ENCODE results near the gene ZNF385D. TPM values are rescaled to one million over a fixed set of nuclear protein-coding genes. Genes with fewer than 3 reads are reported as not detected.

ZNF385D gene
- polyA plus RNA-seq, 1 donor (not counting 4 experiments of a cell fraction or from before 2014, with no cell fraction given): 0.46 TPM

GRCh38 chr3:21599890-21600289, 151.1 kb downstream of the ZNF385D start:
- no peaks in the 10 kb centered on the region for H3K4me1 ChIP-seq (ENCODE audit: control insufficient read depth, extremely low read depth, insufficient read depth, low read length)
- DNase-seq (ENCODE audit: low read depth, low spot score) (no peak), FAIRE-seq (no peak)
- no peak overlapping the region for H2AFZ ChIP-seq (ENCODE audit: control insufficient read depth, low read length)
- H3K79me2 ChIP-seq (ENCODE audit: control insufficient read depth, insufficient read depth, low read length): no peaks in the 10 kb centered on the region
- no peaks in the 10 kb centered on the region for H4K20me1 ChIP-seq (ENCODE audit: control insufficient read depth, extremely low read depth, insufficient read depth, low read length)
- no peak overlapping the region for H3K27ac ChIP-seq (ENCODE audit: control insufficient read depth, insufficient read depth, low read length)
- H3K9ac ChIP-seq (ENCODE audit: control insufficient read depth, extremely low read depth, insufficient read depth, low read length): no peak overlapping the region
- H3K27me3 ChIP-seq (ENCODE audit: control insufficient read depth, extremely low read depth, insufficient read depth, low read length): no peaks in the 10 kb centered on the region
- H3K36me3 ChIP-seq (ENCODE audit: control insufficient read depth in 2 of 2, extremely low read depth in 1 of 2, insufficient read depth in 2 of 2, low read length in 2 of 2): no peaks in the 10 kb centered on the region
- H3K4me2 ChIP-seq (ENCODE audit: control insufficient read depth, extremely low read depth, insufficient read depth, low read depth, low read length): no peak overlapping the region
- dilution Hi-C loops (cut with MboI; ENCODE audit: extremely low pct_ligation_motif_present, low sequenced_read_pairs): no loop called here
- no peaks in the 10 kb centered on the region for H3K9me3 ChIP-seq (ENCODE audit: control insufficient read depth, low read depth, low read length)
- no peak overlapping the region for H3K4me3 ChIP-seq (ENCODE audit: control insufficient read depth in 2 of 3, extremely low read depth in 1 of 3, insufficient read depth in 2 of 3, low read depth in 1 of 3, low read length in 3 of 3)
- TF ChIP-seq, protein P1, sequence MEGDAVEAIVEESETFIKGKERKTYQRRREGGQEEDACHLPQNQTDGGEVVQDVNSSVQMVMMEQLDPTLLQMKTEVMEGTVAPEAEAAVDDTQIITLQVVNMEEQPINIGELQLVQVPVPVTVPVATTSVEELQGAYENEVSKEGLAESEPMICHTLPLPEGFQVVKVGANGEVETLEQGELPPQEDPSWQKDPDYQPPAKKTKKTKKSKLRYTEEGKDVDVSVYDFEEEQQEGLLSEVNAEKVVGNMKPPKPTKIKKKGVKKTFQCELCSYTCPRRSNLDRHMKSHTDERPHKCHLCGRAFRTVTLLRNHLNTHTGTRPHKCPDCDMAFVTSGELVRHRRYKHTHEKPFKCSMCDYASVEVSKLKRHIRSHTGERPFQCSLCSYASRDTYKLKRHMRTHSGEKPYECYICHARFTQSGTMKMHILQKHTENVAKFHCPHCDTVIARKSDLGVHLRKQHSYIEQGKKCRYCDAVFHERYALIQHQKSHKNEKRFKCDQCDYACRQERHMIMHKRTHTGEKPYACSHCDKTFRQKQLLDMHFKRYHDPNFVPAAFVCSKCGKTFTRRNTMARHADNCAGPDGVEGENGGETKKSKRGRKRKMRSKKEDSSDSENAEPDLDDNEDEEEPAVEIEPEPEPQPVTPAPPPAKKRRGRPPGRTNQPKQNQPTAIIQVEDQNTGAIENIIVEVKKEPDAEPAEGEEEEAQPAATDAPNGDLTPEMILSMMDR (optimal IDR thresholded peaks at IDR 0.05 in 1 of 3, IDR thresholded peaks at IDR 0.05 in 1 of 3, conservative IDR thresholded peaks at IDR 0.05 in 1 of 3; ENCODE audit: extremely low read depth in 1 of 3, insufficient read depth in 2 of 3, low read length in 3 of 3): no peak
- no peak for TF ChIP-seq EZH2 (IDR thresholded peaks at IDR 0.05; ENCODE audit: low read length)
- no peaks in the 10 kb centered on the region for H3K9me1 ChIP-seq (ENCODE audit: control insufficient read depth, extremely low read depth, insufficient read depth, low read length)

GRCh38 chr3:21592828-21593227, 158.2 kb downstream of the ZNF385D start:
- H4K20me1 ChIP-seq (ENCODE audit: control insufficient read depth, extremely low read depth, insufficient read depth, low read length): no peaks in the 10 kb centered on the region
- dilution Hi-C loops (cut with MboI; ENCODE audit: extremely low pct_ligation_motif_present, low sequenced_read_pairs): no loop called here
- H2AFZ ChIP-seq (ENCODE audit: control insufficient read depth, low read length): no peak overlapping the region
- H3K9me1 ChIP-seq (ENCODE audit: control insufficient read depth, extremely low read depth, insufficient read depth, low read length): no peaks in the 10 kb centered on the region
- H3K36me3 ChIP-seq (ENCODE audit: control insufficient read depth in 2 of 2, extremely low read depth in 1 of 2, insufficient read depth in 2 of 2, low read length in 2 of 2): no peaks in the 10 kb centered on the region
- H3K9ac ChIP-seq (ENCODE audit: control insufficient read depth, extremely low read depth, insufficient read depth, low read length): no peak overlapping the region
- no peaks in the 10 kb centered on the region for H3K4me1 ChIP-seq (ENCODE audit: control insufficient read depth, extremely low read depth, insufficient read depth, low read length)
- DNase-seq (ENCODE audit: low read depth, low spot score): no peak
- H3K4me3 ChIP-seq (ENCODE audit: control insufficient read depth in 2 of 3, extremely low read depth in 1 of 3, insufficient read depth in 2 of 3, low read depth in 1 of 3, low read length in 3 of 3): no peak overlapping the region
- no peak for FAIRE-seq
- TF ChIP-seq, protein P1 (optimal IDR thresholded peaks at IDR 0.05 in 1 of 3, IDR thresholded peaks at IDR 0.05 in 1 of 3, conservative IDR thresholded peaks at IDR 0.05 in 1 of 3; ENCODE audit: extremely low read depth in 1 of 3, insufficient read depth in 2 of 3, low read length in 3 of 3): no peak
- no peaks in the 10 kb centered on the region for H3K9me3 ChIP-seq (ENCODE audit: control insufficient read depth, low read depth, low read length)
- no peaks in the 10 kb centered on the region for H3K27me3 ChIP-seq (ENCODE audit: control insufficient read depth, extremely low read depth, insufficient read depth, low read length)
- H3K79me2 ChIP-seq (ENCODE audit: control insufficient read depth, insufficient read depth, low read length): no peaks in the 10 kb centered on the region
- no peak overlapping the region for H3K27ac ChIP-seq (ENCODE audit: control insufficient read depth, insufficient read depth, low read length)
- H3K4me2 ChIP-seq (ENCODE audit: control insufficient read depth, extremely low read depth, insufficient read depth, low read depth, low read length): no peak overlapping the region

Measured in keratinocyte (primary cell).